UCSD-AML1 (cell line): Measurements from ENCODE around the gene RPS6KL1.

ENCODE experiments used
- DNase-seq: peaks from one replicate; lab custom pipeline; 2025; ENCODE audit not compliant: unreplicated experiment; lab: John Stamatoyannopoulos, UW

RPS6KL1 gene

DNA sequence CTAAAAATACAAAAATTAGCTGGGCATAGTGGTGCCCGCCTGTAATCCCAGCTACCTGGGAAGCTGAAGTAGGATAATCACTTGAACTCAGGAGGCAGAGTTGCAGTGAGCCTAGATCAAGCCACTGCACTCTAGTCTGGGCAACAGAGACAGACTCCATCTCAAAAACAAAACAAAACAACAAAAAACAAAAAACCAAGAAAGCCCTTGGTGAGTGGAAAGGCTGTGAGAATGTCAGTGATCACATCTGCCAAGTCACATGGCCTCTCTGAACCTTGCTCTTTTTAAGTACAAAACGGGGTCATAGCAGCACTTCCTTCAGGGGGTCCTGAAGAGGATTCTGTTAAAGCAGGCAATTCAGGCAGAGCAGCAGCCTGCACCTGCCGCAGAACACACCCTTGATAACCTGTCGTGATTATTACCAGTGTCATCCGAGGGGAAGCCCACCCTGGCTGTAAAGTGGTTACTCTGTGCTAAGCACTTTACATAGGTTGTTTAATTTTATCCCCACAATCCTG, 9.6 kb downstream of the RPS6KL1 start:
- DNase-seq: no peak

DNA sequence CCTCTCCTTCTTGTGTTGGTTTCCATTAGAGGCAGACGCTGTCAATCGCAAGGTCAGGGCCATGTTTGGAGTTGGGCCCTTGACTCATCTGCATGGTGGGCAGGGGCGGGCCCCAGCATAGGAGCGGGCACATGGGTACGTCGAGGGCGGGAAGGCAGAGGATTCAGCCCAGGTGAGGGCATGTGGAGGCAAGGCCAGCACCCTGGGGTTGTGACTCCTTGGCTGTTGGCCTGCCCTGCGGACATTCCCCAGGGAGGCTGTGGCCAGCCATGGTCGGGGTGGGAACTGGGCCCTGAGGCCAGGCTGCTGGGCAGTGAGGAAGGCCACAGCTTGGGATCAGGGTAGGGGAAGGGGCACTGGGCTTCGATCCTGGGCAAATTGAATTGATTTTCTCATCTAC, 10.3 kb downstream of the RPS6KL1 start:
- no peak for DNase-seq

- DNase-seq: no peak
These were observed 10.9 kb downstream of the RPS6KL1 start for GRCh38 chr14:74912111-74912510.

DNA sequence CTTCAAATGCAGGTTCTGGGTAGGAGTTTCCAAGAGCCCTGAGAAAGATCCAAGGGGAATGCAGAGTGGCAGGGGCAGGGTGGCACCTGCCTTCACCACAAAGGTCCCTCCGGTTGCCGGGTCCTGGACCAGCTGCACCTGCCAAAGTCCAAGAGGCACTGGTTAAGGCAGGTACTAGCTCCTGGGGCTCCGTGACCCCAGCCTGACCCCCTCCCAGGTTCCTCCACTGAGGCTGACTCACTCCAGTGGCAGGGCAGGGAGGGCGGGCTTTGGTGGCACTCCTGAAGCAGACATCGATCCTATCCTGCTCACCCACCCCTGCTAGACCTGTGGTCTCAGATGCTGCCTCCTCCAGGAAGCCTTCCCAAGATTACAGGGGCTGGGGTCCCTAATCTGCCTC, 11.4 kb downstream of the RPS6KL1 start:
- no peak for DNase-seq

DNA sequence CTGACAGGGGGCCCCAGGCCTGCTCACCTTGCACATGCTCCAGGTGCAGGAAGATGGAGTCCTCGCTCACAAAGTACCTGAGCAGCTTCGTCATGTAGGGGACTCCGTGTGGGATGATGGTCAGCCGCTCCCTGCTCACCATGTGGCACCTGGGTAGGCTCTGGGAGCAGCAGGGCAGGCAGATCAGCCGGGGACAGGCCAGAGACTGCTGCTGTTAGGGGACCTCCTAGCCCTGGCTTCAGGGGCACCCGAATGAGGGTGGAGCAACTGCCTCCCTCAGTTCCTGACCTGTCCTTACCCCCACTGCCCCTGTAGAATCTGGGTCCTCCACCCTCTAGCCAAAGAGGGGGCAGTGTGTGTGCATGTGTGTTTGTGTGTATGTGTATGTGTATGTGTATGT, 11.8 kb downstream of the RPS6KL1 start:
- DNase-seq: no peak

DNA sequence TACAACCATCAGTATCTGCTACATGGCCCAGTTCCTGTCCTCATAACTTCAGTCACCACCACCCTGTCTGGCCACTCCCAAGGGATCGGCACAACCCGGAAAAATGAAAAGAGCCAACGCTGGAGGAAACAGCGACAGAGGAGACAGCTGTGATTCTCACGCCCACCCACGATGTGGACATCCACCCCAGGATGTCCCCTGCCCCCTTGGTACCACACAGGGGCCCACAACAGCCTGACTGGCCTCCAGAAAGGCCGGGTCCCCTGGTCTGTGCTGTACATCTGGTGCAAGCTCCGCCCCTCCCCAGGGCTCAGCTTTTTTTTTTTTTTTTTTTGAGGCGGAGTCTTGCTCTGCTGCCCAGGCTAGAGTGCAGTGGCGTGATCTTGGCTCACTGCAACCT, 12.5 kb downstream of the RPS6KL1 start:
- DNase-seq: no peak

DNA sequence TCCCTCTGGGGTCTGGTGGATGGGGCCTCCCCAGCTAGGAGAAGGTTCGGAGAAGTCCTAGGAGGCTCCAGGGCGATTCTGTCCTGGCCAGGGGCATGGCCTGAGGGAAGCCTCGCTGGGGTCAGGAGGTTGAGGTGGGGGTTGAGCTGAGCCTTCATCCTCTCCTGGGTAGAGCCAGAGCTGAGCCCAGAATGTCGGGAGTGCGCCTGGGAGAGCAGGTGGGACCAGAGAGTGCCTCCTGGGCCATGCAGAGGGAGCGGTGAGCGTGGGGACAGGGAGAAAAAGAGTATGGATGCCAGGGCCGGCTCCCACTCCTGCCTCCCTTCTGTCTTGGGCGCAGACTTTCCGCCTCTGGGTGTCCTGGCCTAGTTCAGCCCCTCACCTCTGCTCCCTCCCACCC, 13.1 kb downstream of the RPS6KL1 start:
- DNase-seq: no peak

DNA sequence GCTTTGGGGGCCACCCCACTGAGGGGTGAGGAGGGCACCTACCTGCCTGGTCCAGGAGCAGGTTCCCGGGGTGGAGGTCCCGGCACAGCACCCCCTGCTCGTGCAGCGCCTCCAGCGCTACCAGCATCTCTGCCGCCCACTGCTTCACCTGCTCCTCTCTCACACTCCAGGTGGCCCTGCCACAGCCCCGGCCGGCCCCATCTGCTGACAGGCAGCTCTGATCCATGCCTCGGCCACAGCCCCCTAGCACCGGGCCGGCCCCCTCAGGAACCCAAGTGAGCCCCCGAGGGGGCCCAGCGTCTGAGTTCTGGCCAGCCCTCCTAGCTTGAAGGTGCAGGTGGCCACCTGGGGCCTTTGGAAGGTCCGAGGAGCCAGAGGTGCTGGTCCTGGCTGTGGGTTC, 13.6 kb downstream of the RPS6KL1 start:
- DNase-seq: no peak

- no peak for DNase-seq
These were observed 14.2 kb downstream of the RPS6KL1 start for GRCh38 chr14:74908861-74909341.

DNA sequence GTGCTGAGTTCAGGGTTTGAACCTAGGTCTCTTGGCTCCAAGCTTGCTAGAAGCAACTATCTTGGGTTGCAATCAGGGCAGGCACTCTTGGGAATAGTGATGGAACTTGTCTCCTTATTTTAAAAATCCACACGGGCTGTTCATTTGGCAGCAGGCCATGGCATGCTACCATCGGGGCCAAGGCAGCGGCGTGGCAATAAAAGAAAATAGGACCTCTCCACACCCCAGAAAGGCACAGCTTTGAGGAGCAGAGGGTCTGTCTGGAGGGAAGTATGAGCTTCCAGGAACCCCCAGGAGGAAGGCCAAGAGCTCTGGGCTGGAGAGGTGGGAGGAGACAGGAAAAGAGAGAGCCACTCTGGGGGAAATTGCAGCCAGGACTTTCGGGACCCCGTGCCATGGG, 15.3 kb downstream of the RPS6KL1 start:
- no peak for DNase-seq

DNA sequence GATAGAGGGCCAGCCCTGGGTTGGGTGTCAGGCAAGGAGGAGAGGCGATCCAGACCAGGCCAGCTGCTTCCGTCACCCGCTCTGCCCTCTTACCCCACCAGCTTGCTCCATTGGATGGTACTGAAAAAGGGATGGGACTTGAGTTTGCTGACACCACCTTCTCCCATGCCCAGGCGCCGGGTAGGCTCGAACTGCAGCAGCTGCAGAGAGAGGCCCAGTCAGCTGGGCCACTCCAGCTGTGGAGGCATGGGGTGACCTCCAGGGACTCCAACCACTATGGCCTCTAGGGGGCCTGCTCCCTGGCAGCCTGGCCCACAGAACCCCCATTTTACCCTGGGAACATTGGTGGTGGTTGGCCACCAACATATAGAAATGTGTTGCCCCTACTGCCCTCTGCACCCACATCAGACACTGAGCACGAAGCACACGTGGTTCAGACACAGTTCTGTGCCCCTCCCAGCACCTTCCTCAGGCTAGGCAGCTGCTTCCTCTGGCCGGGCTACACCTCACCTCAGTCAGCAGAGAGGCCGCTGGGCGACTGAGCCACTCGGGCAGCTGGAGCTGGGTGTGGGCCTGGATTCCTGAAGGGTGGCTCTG, 16.0 kb downstream of the RPS6KL1 start:
- no peak for DNase-seq

DNA sequence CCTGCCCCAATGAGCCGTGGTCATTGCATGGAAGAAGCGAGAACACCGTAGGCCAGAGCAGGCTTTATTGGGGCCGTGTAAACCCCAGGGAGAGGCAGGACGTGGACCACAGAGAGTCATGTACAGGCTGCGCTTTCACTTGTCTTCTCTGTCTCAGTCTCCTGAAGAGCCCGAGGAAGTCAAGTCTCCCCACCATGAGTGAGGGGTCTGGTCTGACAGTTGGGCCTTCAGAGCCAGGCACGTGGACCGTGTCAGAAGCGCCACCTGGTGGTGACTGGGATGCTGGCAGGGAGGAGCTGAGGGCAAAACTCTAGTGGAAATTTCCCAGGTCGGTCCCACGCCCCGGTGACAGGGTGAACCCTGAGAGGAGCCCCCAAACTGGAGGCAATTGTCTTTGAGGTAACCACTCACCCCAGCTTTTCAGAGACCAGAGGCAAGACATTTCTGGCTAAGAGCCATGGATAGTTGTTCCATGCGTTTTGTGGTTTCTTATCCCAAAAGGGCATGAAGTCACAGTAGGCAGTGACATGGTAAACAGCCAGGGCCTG, 17.4 kb downstream of the RPS6KL1 start:
- DNase-seq: peak; percentile 70

GRCh38 chr14:74904635-74905503, 18.2 kb downstream of the RPS6KL1 start:
- no peak for DNase-seq

DNA sequence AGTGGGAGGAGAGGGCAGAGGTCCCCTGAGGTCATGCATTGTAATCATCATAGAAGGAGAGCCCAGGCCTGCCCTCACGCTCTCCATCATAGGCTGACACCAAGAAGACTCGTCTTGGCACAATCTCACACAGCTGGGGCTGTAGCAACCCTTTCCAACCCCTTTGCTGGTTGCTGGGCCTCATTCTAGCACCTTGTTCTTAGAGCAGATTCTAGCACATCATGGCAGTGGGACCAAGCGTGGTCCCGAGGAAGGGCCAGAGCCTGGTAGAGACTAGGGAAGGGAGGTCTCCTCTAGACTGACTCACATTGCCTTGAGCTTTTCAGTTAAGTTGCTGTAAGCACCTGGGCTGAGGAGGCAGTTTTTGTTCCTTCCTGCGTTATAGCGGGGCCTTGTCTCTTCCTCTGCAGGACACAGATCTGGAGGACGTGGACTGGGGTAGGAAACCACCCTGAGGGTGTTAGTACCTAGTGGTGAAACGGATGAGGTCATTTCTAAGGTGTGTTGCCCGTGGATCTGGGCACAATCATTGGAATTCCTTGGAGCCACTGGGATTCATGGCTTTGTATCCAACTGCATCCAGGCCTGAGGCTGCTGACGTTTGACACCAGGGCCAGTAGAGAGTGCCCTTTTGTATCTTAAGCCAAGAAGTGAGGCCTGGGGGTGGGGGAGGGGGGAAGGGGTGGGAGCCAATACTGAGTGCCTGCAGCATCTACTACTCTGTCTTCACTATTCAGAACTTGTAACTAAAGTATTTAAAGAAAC, 19.9 kb downstream of the RPS6KL1 start:
- DNase-seq: no peak

GRCh38 chr14:74898694-74899093, 24.4 kb downstream of the RPS6KL1 start:
- DNase-seq: no peak

DNA sequence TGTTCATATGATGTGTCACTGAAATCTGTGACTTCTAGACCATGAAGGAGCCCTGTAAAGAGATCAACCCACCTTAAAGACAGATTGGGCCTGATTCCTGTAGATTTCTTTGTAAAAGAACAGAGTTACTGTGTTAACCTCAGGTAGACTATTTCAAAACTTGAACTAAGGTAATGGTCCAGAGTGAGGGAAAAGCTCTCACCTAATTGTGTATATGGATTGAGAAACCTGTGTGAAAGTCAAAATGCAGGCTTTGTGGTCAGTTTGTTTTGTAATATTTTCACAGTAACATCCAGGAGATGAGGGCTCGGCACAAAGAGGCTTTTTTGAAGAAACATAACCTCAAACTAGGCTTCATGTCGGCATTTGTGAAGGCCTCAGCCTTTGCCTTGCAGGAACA, 25.0 kb downstream of the RPS6KL1 start:
- DNase-seq: no peak

DNA sequence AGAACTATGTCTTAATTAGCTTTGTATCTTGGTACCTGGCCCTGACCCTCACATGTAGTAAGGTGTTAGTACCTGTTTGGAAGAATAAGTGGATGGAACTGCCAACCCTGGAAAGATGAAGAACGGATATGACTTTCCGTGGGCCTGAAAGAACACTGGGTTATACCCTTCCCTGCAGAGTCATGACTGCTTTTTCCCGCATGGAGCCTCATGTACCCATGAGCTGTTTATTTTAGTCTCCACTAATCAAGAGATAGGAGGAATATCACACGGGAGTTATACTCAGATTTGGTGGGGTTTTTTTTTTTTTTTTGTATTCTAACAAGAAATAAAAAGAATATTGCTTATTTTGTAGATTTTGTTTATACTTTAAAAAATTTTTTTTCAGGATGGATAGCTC, 25.4 kb downstream of the RPS6KL1 start:
- DNase-seq: no peak

DNA sequence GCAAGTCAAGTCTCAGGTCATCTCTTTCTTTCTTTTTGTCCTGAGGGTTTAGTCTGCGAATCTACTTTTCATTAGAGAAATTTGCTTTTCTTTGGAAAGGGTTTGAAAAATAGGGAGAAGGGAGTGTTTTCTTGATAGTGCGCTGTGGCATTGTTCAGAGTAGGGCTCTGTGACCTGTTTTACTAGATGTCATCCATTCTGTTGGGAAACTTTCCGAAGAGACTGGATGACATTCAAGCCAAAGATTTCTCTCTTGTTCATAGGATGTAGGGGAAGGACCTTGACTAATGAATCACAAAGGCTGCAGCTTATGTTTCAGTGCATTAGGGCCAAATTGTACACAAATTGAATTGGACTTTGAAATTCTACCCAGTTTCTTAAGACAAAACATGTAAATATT, 26.7 kb downstream of the RPS6KL1 start:
- no peak for DNase-seq

DNA sequence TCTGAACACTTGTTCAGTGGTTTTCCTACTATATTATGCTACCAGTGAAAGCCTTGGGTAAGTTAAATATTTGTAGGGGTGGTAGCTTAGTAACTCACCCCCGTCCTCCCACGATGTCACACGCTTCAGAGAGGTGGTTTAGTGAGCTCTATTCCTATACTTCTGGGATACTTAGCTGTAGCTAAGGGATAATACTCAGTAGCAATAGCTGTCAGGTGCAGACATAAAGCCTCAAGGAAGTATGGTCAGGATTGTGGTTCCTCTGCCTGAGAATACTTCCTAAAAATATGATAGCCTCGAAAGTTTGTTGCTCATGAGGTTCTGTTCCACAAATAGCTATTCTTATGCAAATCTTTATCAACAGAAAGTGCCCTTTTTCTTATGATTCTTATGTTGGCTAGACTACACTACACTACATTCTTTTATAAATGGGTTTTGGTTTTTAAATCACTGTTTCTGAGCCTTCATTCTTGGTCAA, 29.4 kb downstream of the RPS6KL1 start:
- DNase-seq: no peak

DNA sequence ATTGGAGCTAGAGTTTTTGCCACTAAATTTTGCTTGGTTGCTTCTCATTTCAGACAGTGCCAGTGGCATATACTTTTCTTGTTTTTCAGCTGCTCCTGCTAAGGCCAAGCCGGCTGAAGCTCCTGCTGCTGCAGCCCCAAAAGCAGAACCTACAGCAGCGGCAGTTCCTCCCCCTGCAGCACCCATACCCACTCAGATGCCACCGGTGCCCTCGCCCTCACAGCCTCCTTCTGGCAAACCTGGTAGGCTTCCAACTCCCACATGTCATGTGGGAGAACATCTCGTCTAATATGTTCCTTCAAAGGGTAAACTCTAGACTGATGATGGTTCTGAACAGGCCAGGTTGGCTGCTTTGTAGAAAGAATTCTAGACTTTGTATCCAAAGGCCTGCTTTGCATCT, 30.3 kb downstream of the RPS6KL1 start:
- no peak for DNase-seq

DNA sequence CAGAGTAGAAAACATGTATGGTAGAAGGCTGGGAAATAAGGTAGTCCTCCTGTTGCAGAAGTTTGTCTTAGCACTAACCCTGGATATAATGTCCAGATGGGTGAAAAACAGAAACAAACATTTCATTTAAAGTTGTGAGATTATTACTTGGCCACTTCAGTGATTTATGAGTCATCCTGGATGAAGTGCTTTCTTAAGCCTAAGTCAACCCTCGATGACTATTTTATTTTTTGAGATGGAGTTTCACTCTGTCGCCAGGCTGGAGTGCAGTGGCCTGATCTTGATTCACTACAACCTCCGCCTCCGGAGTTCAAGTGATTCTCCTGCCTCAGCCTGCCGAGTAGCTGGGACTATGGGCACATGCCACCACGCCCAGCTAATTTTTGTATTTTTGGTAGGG, 31.2 kb downstream of the RPS6KL1 start:
- DNase-seq: no peak
